ENCODE results near the gene TXLNG. TPM values are rescaled to one million over a fixed set of nuclear protein-coding genes. Genes with fewer than 3 reads are reported as not detected.

The TXLNG gene
- total and polyA plus RNA-seq, 2 donors (not counting 1 experiment from before 2014, with no cell fraction given): 12.5 to 13.1 TPM

DNA sequence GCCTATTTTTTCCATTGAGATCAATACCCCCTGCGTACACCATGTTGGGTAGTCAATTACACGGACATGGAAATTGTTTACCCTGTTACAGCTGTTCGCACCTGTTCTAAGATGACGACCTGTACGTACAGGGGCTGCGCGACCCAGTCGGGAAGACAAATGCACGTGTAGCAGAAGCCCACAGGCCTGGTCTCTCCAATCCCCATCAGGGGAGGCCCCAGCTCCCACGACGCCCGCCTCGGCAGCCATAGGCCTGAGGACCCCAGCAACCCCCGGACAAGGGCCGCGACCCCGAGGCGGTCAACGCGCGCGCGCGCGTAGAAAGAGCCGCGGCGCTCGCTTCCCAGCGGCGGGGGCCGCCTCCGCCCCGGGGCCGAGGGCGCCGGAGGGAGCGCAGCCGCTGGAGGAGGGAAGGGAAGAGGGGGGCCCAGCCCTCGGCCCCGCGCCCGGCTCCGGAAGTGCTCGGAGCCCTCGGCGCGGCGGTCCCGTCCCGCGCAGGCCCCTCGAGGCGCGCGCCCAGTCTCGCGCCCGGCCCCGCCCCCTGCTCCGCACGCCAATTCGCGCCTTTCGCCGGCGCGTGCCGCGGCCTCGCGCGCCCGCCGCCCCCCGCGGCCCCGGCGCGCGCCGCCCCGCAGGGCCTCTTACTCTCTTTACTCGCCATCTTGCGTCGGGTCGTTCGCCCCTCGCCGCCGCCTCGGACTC, 83.3 kb downstream of the TXLNG start:
- ChIA-PET POLR2A (interaction anchor here (2.1 kb wide), 1 partner anchor 13 kb away, joined by 12 read pairs; no protein-coding TSS in a partner anchor), CTCF (interaction anchor here (0.6 to 11.4 kb wide), 2 partner anchors 14 to 25 kb away, joined by 3 to 102 read pairs; no protein-coding TSS in a partner anchor)
- ATAC-seq (ENCODE audit: low read depth) (peak; percentile 38), DNase-seq (no peak)
- Mint-ChIP-seq H3K27ac (peak overlapping the region; percentile 96), H3K4me3 (peak overlapping the region; percentile 93), H3K4me1 (peaks cover 43% of the 10 kb centered on the region), H3K9me3 (ENCODE audit: insufficient read depth) (no peaks in the 10 kb centered on the region), H3K27me3 (no peaks in the 10 kb centered on the region)
- Histone ChIP-seq H3K9ac (ENCODE audit: low read length) (peak overlapping the region; percentile 98), H3K4me3 (ENCODE audit: control extremely low read depth in 1 of 5, extremely low read depth in 1 of 5, insufficient read depth in 1 of 5, low read depth in 2 of 5, low read length in 4 of 5) (peak overlapping the region; percentile 41 to 94 (median 79)), H3K79me2 (ENCODE audit: control insufficient read depth, insufficient read depth, low read length) (peaks cover 35% of the 10 kb centered on the region), H3K4me2 (replicated peaks; ENCODE audit: low read depth, low read length, poor library complexity, severe bottlenecking) (peak overlapping the region; percentile 89), H3K9me3 (ENCODE audit: control extremely low read depth in 1 of 3, control insufficient read depth in 2 of 3, insufficient read depth in 1 of 3, low read length in 2 of 3) (no peaks in the 10 kb centered on the region), H4K20me1 (ENCODE audit: control insufficient read depth, insufficient read depth, low read length, poor library complexity, severe bottlenecking) (peaks cover 4% of the 10 kb centered on the region), H3K4me1 (ENCODE audit: control insufficient read depth in 2 of 2, insufficient read depth in 2 of 2, low read length in 2 of 2) (peaks cover 26 to 33% of the 10 kb centered on the region in 2 donors), H3K36me3 (replicated peaks in 1 of 2; ENCODE audit: control extremely low read depth in 1 of 2, control insufficient read depth in 1 of 2, extremely low read depth in 1 of 2, insufficient read depth in 2 of 2, low read length in 1 of 2) (no peaks in the 10 kb centered on the region), H3K27me3 (replicated peaks in 1 of 4; ENCODE audit: control extremely low read depth in 1 of 4, control insufficient read depth in 3 of 4, insufficient read depth in 4 of 4, low read length in 3 of 4) (peaks cover 0 to 3% (median 0%) of the 10 kb centered on the region in 4 experiments), H2AFZ (ENCODE audit: insufficient read depth, low read depth, low read length, poor library complexity, severe bottlenecking) (peak overlapping the region; percentile 87), H3K27ac (ENCODE audit: low read length in 2 of 2) (peak overlapping the region; percentile 96 to 99)
- WGBS (ENCODE audit: insufficient coverage): 0% methylated on average over 63 of the region's 92 CpGs
- intact Hi-C loops (cut with micrococcal nuclease): loop anchor here (1.0 to 5.0 kb wide), 4 partner anchors 77 to 1017 kb away; partner anchors contain the start of genes AP1S2, REPS2 and TXLNG
- TF ChIP-seq, protein P1, sequence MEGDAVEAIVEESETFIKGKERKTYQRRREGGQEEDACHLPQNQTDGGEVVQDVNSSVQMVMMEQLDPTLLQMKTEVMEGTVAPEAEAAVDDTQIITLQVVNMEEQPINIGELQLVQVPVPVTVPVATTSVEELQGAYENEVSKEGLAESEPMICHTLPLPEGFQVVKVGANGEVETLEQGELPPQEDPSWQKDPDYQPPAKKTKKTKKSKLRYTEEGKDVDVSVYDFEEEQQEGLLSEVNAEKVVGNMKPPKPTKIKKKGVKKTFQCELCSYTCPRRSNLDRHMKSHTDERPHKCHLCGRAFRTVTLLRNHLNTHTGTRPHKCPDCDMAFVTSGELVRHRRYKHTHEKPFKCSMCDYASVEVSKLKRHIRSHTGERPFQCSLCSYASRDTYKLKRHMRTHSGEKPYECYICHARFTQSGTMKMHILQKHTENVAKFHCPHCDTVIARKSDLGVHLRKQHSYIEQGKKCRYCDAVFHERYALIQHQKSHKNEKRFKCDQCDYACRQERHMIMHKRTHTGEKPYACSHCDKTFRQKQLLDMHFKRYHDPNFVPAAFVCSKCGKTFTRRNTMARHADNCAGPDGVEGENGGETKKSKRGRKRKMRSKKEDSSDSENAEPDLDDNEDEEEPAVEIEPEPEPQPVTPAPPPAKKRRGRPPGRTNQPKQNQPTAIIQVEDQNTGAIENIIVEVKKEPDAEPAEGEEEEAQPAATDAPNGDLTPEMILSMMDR (IDR thresholded peaks at IDR 0.05): no peak
- TF ChIP-seq EZH2 (IDR thresholded peaks at IDR 0.05; ENCODE audit: borderline replicate concordance, insufficient read depth, low read depth, low read length, poor library complexity, severe bottlenecking): no peak

Measured in B cell (primary cell).